Colonic mucosa (tissue), 4 donors: Measurements from ENCODE around the gene CDKN2B. TPM values are rescaled to one million over a fixed set of nuclear protein-coding genes. Genes with fewer than 3 reads are reported as not detected.

Experiments used
- DNase-seq: peaks from one replicate; pipeline ENCODE4 v3.0.0-alpha.2; 2020
- H3K27ac ChIP-seq: fragments of 200-600 bp; one replicate; pipeline ENCODE4 v1.8.0; 2021
- H3K27me3 ChIP-seq: fragments of 200-600 bp; one replicate; pipeline ENCODE4 v1.8.0; 2021
- H3K36me3 ChIP-seq: fragments of 200-600 bp; one replicate; pipeline ENCODE4 v1.8.0; 2021
- H3K4me1 ChIP-seq: fragments of 200-600 bp; one replicate; pipeline ENCODE4 v1.8.0; 2021; ENCODE audit warnings: mild to moderate bottlenecking
- H3K4me3 ChIP-seq: fragments of 200-600 bp; one replicate; pipeline ENCODE4 v1.8.0; 2021
- H3K9ac ChIP-seq, 2 donors: one replicate each; pipeline ENCODE4 v1.7.0; 2013; ENCODE audit warnings: control low read depth in 2 of 2, low read depth in 2 of 2, low read length in 2 of 2
- H3K9me3 ChIP-seq: fragments of 200-600 bp; one replicate; pipeline ENCODE4 v1.8.0; 2021
- CTCF ChIP-seq: fragments of 200-600 bp; IDR thresholded peaks from one replicate; pipeline ENCODE4 v1.8.0; 2022; ENCODE audit warnings: antibody characterized with exemption, mild to moderate bottlenecking
- intact Hi-C: fragments of 100-400 bp; cut with DNase I; formaldehyde crosslinking; loops from one replicate; pipeline ENCODE4 v1.14.1; 2022
- total RNA-seq, 2 donors: library from RNA; stranded (reverse); fragmentation: NEBNext Ultra II Directional in 1 of 2; extraction: Animal tissue kit (Norgen Biotek cat#: 25700) in 1 of 2; gene quantifications; one replicate each; pipeline ENCODE4 v1.2.1, GENCODE V29; 2021
- donor health status: healthy.
- donor health status: DM: no; HTN: no; CAD: no.
- donor health status: DM: no; HTN: no; CAD: no.

CDKN2B gene
- total RNA-seq, 2 donors from 2014 or later = 57.0 to 76.6 TPM

DNA sequence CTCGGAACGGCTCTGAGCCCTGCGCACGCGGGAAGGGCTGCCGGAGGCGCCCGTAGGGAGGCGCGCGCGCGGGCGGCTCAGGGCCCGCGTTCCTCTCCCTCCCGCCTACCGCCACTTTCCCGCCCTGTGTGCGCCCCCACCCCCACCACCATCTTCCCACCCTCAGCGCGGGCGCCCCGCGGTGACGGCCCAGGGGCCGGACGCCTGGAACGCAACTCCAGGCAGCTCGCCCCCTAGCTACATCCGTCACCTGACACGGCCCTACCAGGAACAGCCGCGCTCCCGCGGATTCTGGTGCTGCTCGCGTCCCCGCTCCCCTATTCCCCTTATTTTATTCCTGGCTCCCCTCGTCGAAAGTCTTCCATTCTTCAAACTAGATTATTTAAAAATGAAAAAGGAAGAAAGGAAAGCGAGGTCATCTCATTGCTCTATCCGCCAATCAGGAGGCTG lies 14.5 kb downstream of the CDKN2B start, which contains the start of gene CDKN2B-AS1:
CDKN2B-AS1 (plus strand) TSS at position 236 of the 450 bp plus-strand sequence.
- no peak for TF ChIP-seq CTCF
- Histone ChIP-seq H3K9ac (peak within 1 kb of the TSS; percentile 80 to 89), H3K27ac (peak within 1 kb of the TSS; percentile 89), H3K4me1 (no peaks in the 10 kb centered on the region), H3K4me3 (peak within 1 kb of the TSS; percentile 81), H3K36me3 (no peaks in the 10 kb centered on the region), H3K9me3 (no peaks in the 10 kb centered on the region), H3K27me3 (peaks cover 7% of the 10 kb centered on the region)
- intact Hi-C loops = no loop called here
- peak; percentile 66 for DNase-seq

DNA sequence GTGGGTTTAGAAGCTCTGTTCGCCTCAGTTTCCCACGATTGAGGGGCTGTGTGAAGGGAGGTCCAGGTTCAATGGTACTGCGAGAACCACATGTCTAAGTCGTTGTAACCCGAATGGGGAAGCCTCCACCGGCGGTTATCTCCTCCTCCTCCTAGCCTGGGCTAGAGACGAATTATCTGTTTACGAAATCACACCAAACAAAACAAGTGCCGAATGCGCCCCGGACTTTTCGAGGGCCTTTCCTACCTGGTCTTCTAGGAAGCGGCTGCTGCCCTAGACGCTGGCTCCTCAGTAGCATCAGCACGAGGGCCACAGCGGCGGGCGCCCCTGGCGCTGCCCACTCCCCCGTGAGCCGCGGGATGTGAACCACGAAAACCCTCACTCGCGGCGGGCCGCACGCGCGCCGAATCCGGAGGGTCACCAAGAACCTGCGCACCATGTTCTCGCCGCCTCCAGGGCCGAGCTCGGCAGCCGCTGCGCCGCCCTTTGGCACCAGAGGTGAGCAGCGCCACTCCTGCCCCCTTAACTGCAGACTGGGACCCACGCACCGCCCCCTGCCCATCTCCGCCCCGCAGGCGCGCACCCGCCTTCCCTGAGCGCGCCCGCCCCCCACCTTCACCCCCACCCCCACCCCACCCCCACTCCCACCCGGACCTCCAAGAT lies 15.1 kb downstream of the CDKN2B start, which contains the start of gene CDKN2A:
CDKN2A (minus strand) TSS at position 500 of the 663 bp plus-strand sequence.
- H3K27ac ChIP-seq = peak within 1 kb of the TSS; percentile 89
- intact Hi-C loops = no loop called here
- peak; percentile 63 for DNase-seq

GRCh38 chr9:21993007-21993406 lies 16.1 kb downstream of the CDKN2B start:
- no peak overlapping the region for H3K9ac ChIP-seq
- intact Hi-C loops = no loop called here
- H3K36me3 ChIP-seq = no peaks in the 10 kb centered on the region
- H3K27me3 ChIP-seq = peaks cover 18% of the 10 kb centered on the region
- H3K27ac ChIP-seq = no peak overlapping the region
- H3K4me3 ChIP-seq = no peak overlapping the region
- H3K9me3 ChIP-seq = no peaks in the 10 kb centered on the region
- no peaks in the 10 kb centered on the region for H3K4me1 ChIP-seq
- no peak for DNase-seq
- no peak for TF ChIP-seq CTCF

More for the DNA sequence above, 15.1 kb downstream of the CDKN2B start, which contains the start of gene CDKN2A:
- TF ChIP-seq CTCF = no peak
- Histone ChIP-seq H3K9me3 (no peaks in the 10 kb centered on the region), H3K27me3 (peaks cover 12% of the 10 kb centered on the region), H3K9ac (peak within 1 kb of the TSS; percentile 80 to 89), H3K36me3 (no peaks in the 10 kb centered on the region), H3K4me1 (no peaks in the 10 kb centered on the region), H3K4me3 (peak within 1 kb of the TSS; percentile 81)

DNA sequence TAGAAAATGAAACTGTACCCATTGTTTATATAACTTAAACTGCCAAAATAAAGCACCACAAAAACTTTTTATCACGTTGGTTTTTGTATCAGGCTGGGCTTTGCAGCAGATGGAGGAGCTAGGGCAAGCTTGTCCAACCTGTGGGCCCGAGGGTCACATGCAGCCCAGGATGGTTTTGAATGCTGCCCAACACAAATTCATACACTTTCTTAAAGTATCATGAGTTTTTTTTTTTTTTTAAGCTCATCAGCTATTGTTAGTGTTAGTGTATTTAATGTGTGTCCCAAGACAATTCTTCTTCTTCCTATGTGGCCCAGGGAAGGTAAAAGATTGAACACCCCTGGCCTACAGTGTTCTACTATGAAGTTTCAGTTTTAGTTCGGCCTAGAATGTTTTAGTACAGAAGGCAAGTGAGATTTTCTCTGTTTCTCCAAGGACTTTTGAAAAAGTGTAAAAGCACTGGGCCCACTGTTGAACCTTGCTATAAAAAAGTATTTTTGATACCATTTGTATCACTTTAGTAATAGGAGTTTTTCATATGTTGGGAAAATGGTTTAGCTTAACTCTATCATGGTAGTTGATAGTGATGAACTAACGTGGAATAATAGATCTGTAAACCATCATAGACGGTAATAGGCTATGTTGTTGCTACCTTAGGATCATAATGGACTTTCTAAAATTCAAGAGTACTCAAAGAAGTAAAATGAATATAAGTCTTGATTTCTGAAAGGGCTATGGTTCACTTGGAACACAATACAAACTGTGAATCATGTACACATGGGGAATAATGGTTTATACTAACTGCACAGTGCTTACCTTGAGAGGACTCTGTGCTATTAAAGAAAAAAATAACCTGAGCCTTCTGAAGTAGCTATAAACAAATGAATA lies 17.8 kb downstream of the CDKN2B start:
- H3K9ac ChIP-seq = no peak overlapping the region
- no peak for DNase-seq
- TF ChIP-seq CTCF = no peak
- no peaks in the 10 kb centered on the region for H3K9me3 ChIP-seq
- no peaks in the 10 kb centered on the region for H3K36me3 ChIP-seq
- no peaks in the 10 kb centered on the region for H3K4me1 ChIP-seq
- H3K27me3 ChIP-seq = peaks cover 18% of the 10 kb centered on the region
- intact Hi-C loops = no loop called here
- no peak overlapping the region for H3K4me3 ChIP-seq
- H3K27ac ChIP-seq = no peak overlapping the region

DNA sequence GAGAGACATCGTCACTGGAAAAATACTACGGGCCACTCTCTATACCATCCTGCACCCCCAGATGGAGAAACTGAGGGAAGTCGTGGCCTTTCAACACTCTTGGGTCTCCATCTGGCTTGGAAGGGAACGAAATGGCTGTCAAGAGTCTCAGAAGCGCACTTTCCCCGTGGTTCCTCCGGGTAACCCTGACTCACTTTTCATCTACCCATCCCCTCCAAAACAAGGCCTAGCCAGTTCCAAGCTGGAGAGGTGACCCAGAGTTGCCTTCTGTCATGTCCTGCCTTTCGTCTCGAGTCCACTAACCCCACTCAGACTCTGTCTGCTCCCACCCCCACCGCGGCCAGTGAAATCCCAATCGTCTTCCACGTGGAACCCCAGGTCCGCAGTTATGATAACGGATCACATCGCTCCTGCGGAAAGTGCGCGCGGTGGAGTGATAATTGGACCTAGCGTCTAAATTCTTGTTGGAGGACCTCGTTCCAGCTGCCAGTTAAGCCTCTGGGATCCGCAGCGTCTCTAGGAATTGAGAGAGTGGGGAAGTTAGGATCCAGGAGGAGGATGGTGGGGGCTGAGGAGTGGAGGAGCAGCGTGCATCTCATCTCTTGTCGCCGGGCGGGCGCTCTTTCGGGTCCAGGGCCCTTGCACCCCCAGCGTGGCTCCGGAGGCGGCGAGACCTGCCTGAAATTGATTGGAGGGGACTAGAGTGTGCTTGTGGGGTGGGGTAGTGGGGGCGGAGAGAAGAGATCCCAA lies 19.5 kb downstream of the CDKN2B start:
- Histone ChIP-seq H3K36me3 (no peaks in the 10 kb centered on the region), H3K9ac (no peak overlapping the region), H3K27ac (no peak overlapping the region), H3K4me3 (no peak overlapping the region), H3K4me1 (no peaks in the 10 kb centered on the region), H3K27me3 (peaks cover 18% of the 10 kb centered on the region), H3K9me3 (no peaks in the 10 kb centered on the region)
- TF ChIP-seq CTCF = no peak
- intact Hi-C loops = no loop called here
- no peak for DNase-seq
